Measurements from ENCODE around the gene LCMT2.

LCMT2 gene

DNA sequence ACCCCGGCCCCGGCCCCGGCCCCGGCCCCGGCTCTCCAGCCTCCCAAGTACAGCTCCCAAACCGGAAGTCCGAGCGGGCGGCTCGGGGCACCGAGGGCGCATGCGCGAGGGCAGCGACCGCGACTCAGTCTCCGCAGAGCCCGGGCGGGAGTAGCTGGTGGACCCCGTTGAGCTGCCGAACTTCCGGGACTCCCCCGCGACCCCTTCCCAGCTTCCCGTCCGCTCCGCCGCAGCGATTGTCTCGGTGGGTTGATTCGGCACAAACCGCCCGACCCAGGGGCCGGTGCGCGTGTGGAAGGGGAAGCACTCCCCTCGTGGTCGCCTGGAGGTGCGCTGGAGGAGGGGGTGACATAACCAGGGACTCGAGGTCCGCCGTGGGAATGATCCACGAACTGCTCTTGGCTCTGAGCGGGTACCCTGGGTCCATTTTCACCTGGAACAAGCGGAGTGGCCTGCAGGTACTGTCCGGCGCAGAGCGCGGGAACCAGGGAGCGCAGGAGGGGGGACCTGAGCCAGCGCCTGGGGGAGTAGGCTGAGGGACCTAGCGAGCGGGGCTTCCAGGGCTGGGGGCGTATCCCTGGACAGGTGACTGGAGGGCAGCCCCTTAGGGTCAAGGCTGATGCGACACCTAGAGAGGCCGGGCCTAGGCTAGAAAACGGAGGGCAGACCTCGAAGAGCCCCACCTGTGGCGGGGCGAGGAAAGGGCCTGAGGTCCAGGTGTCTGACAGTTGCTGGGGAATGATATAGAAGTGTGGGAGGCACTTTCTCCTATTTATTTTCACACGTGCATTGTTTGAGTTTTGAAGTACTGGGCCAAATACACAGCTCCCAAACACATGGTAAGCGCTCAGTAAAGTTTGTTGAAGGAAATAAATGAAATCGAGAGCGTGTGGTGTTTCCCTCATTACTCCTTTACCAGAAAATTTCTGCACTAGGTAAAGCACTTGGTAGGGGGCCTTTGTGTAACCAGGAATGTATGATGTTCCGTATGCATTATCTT, 40.9 kb upstream of the LCMT2 start, which contains the start of the genes TUBGCP4 and ZSCAN29:
Gene TUBGCP4, plus strand, starts transcription at position 127 of the 1,000 bp plus-strand sequence. Its CDS starts 254 bp downstream, at position 381.
Gene ZSCAN29, minus strand, starts transcription at position 69 of the 1,000 bp plus-strand sequence. CDS start 1,130 bp downstream, outside the sequence.
- Histone ChIP-seq H3K36me3 (ENCODE audit: control insufficient read depth, low read length) (peaks cover 51% of the 10 kb centered on the region), H3K79me2 (ENCODE audit: control insufficient read depth, low read length) (peaks cover 81% of the 10 kb centered on the region), H3K4me3 (ENCODE audit: low read length) (peak within 1 kb of the TSS; percentile 94), H3K4me1 (ENCODE audit: control insufficient read depth, low read length) (peaks cover 42% of the 10 kb centered on the region), H3K27me3 (ENCODE audit: control insufficient read depth, low read length) (no peaks in the 10 kb centered on the region), H3K27ac (ENCODE audit: low read depth, low read length) (peak within 1 kb of the TSS; percentile 48), H4K20me1 (ENCODE audit: control insufficient read depth, insufficient read depth, low read depth, low read length) (peaks cover 7% of the 10 kb centered on the region; the same call in 1 of the 2 replicates), H3K4me2 (ENCODE audit: low read length) (peak within 1 kb of the TSS; percentile 94), H3K9me2 (replicated peaks; ENCODE audit: control insufficient read depth, low read length) (no peaks in the 10 kb centered on the region), H3K9me3 (ENCODE audit: control insufficient read depth, insufficient read depth, low read length) (no peaks in the 10 kb centered on the region), H3F3A (ENCODE audit: control insufficient read depth, insufficient read depth) (peaks cover 9% of the 10 kb centered on the region; the same call in 1 of the 2 replicates)
- TF ChIP-seq, protein P1, sequence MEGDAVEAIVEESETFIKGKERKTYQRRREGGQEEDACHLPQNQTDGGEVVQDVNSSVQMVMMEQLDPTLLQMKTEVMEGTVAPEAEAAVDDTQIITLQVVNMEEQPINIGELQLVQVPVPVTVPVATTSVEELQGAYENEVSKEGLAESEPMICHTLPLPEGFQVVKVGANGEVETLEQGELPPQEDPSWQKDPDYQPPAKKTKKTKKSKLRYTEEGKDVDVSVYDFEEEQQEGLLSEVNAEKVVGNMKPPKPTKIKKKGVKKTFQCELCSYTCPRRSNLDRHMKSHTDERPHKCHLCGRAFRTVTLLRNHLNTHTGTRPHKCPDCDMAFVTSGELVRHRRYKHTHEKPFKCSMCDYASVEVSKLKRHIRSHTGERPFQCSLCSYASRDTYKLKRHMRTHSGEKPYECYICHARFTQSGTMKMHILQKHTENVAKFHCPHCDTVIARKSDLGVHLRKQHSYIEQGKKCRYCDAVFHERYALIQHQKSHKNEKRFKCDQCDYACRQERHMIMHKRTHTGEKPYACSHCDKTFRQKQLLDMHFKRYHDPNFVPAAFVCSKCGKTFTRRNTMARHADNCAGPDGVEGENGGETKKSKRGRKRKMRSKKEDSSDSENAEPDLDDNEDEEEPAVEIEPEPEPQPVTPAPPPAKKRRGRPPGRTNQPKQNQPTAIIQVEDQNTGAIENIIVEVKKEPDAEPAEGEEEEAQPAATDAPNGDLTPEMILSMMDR (IDR thresholded peaks at IDR 0.05; ENCODE audit: low read depth, low read length, poor library complexity, severe bottlenecking) = peak; percentile 76
- no peak for TF ChIP-seq EZH2phosphoT487 (IDR thresholded peaks at IDR 0.05; ENCODE audit: borderline replicate concordance, low read length)

DNA sequence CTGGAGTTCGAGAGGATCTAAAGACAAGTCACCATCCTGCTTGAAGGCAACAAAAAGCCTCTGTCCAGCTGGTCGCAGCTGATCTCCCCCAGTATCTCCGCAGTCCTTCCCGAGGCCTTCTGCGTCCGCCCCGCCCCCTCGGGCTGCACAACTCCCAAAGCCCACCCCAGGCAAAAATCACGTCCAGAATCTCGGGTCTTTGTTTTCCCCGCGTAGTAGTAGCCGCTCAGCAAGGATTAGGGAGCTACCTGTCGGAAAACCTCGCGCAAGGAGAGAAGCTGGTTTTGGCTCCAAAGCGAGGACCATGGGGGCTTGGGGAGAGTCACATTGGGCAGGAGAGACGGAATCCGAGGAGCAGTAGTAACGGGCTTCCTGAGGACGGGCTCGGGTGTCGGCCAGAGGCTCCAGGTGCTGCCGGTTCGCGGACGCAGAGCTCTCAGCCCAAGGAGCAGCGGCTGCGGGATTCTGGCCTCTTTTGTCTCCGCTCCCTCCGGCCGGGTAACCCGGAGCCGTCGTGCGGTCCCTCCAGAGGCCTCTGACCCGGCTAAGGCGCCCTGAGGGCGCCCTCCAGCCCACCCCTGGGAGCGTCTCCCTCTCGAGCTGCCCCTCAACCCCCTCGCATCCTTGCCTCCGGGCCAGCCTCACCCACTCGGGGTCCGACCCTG, 40.1 kb upstream of the LCMT2 start:
- H3K4me2 ChIP-seq (ENCODE audit: low read length) = peak overlapping the region; percentile 94
- H4K20me1 ChIP-seq (ENCODE audit: control insufficient read depth, insufficient read depth, low read depth, low read length) = peaks cover 7% of the 10 kb centered on the region; the same call in 1 of the 2 replicates
- no peaks in the 10 kb centered on the region for H3K27me3 ChIP-seq (ENCODE audit: control insufficient read depth, low read length)
- peaks cover 4% of the 10 kb centered on the region; the same call in 1 of the 2 replicates for H3F3A ChIP-seq (ENCODE audit: control insufficient read depth, insufficient read depth)
- H3K79me2 ChIP-seq (ENCODE audit: control insufficient read depth, low read length) = peaks cover 77% of the 10 kb centered on the region
- peak overlapping the region; percentile 94 for H3K4me3 ChIP-seq (ENCODE audit: low read length)
- H3K36me3 ChIP-seq (ENCODE audit: control insufficient read depth, low read length) = peaks cover 57% of the 10 kb centered on the region
- no peaks in the 10 kb centered on the region for H3K9me2 ChIP-seq (replicated peaks; ENCODE audit: control insufficient read depth, low read length)
- H3K9me3 ChIP-seq (ENCODE audit: control insufficient read depth, insufficient read depth, low read length) = no peaks in the 10 kb centered on the region
- peaks cover 38% of the 10 kb centered on the region for H3K4me1 ChIP-seq (ENCODE audit: control insufficient read depth, low read length)
- peak overlapping the region; percentile 48 for H3K27ac ChIP-seq (ENCODE audit: low read depth, low read length)
- no peak for TF ChIP-seq EZH2phosphoT487 (IDR thresholded peaks at IDR 0.05; ENCODE audit: borderline replicate concordance, low read length)
- TF ChIP-seq, protein P1 (IDR thresholded peaks at IDR 0.05; ENCODE audit: low read depth, low read length, poor library complexity, severe bottlenecking) = no peak

DNA sequence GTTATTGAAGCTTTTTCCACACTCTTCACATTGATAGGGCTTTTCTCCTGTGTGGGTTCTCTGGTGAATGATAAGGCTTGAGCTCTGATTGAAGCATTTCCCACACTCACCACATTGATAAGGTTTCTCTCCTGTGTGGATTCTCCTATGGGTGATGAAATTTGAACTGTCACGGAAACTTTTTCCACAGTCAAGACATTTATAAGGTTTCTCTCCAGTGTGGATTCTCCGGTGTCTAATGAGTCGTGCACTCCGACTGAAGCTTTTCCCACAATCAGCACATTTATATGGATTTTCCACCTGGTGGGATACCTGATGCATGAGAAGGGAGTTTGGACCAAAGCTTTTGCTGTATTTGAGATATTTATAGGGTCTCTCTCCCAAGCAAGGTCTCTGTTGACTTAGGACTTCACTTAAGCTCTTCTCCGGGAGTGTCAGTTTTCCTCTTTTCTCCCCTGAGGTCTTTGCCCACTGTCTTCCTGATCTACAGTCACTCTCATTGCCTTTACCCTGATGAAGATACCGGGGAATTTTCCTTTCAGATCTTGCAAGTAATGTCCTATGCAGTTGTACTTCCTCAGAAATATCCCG, 31.0 kb upstream of the LCMT2 start:
- H3K27ac ChIP-seq (ENCODE audit: low read depth, low read length) = no peak overlapping the region
- H3K9me2 ChIP-seq (replicated peaks; ENCODE audit: control insufficient read depth, low read length) = no peaks in the 10 kb centered on the region
- H4K20me1 ChIP-seq (ENCODE audit: control insufficient read depth, insufficient read depth, low read depth, low read length) = no peaks in the 10 kb centered on the region
- H3F3A ChIP-seq (ENCODE audit: control insufficient read depth, insufficient read depth) = no peaks in the 10 kb centered on the region
- H3K9me3 ChIP-seq (ENCODE audit: control insufficient read depth, insufficient read depth, low read length) = peaks cover 26% of the 10 kb centered on the region; the same call in 1 of the 2 replicates
- TF ChIP-seq EZH2phosphoT487 (IDR thresholded peaks at IDR 0.05; ENCODE audit: borderline replicate concordance, low read length) = no peak
- TF ChIP-seq, protein P1 (IDR thresholded peaks at IDR 0.05; ENCODE audit: low read depth, low read length, poor library complexity, severe bottlenecking) = no peak
- peaks cover 27% of the 10 kb centered on the region for H3K79me2 ChIP-seq (ENCODE audit: control insufficient read depth, low read length)
- no peak overlapping the region for H3K4me2 ChIP-seq (ENCODE audit: low read length)
- no peaks in the 10 kb centered on the region for H3K27me3 ChIP-seq (ENCODE audit: control insufficient read depth, low read length)
- peaks cover 84% of the 10 kb centered on the region for H3K36me3 ChIP-seq (ENCODE audit: control insufficient read depth, low read length)
- H3K4me1 ChIP-seq (ENCODE audit: control insufficient read depth, low read length) = peaks cover 9% of the 10 kb centered on the region; the same call in 1 of the 2 replicates
- no peak overlapping the region for H3K4me3 ChIP-seq (ENCODE audit: low read length)
